ENCODE measurements around the gene PACSIN1. TPM values are rescaled to one million over a fixed set of nuclear protein-coding genes. Genes with fewer than 3 reads are reported as not detected.

PACSIN1 gene
- polyA plus RNA-seq, 1 donor from 2014 or later = 3.1 TPM

- Histone ChIP-seq H4K20me1 (ENCODE audit: insufficient read depth) (no peaks in the 10 kb centered on the region), H2AFZ (ENCODE audit: low read depth, low read length) (no peak overlapping the region), H3K9me3 (ENCODE audit: low read length) (no peaks in the 10 kb centered on the region), H3K9ac (ENCODE audit: low read length) (no peak overlapping the region), H3K9me2 (ENCODE audit: insufficient read depth, low read length) (no peaks in the 10 kb centered on the region), H3K36me3 (ENCODE audit: insufficient read depth, low read length) (no peaks in the 10 kb centered on the region), H3F3A (ENCODE audit: insufficient read depth, low read length, poor library complexity, severe bottlenecking) (no peaks in the 10 kb centered on the region), H3K79me2 (replicated peaks; ENCODE audit: insufficient read depth, low read length) (no peaks in the 10 kb centered on the region), H3K4me3 (ENCODE audit: low read length) (peak overlapping the region; percentile 63), H3K27ac (ENCODE audit: low read length) (no peak overlapping the region), H3K4me2 (ENCODE audit: low read length) (no peak overlapping the region), H3K27me3 (ENCODE audit: insufficient read depth, low read depth, low read length) (no peaks in the 10 kb centered on the region)
- TF ChIP-seq, protein P1, sequence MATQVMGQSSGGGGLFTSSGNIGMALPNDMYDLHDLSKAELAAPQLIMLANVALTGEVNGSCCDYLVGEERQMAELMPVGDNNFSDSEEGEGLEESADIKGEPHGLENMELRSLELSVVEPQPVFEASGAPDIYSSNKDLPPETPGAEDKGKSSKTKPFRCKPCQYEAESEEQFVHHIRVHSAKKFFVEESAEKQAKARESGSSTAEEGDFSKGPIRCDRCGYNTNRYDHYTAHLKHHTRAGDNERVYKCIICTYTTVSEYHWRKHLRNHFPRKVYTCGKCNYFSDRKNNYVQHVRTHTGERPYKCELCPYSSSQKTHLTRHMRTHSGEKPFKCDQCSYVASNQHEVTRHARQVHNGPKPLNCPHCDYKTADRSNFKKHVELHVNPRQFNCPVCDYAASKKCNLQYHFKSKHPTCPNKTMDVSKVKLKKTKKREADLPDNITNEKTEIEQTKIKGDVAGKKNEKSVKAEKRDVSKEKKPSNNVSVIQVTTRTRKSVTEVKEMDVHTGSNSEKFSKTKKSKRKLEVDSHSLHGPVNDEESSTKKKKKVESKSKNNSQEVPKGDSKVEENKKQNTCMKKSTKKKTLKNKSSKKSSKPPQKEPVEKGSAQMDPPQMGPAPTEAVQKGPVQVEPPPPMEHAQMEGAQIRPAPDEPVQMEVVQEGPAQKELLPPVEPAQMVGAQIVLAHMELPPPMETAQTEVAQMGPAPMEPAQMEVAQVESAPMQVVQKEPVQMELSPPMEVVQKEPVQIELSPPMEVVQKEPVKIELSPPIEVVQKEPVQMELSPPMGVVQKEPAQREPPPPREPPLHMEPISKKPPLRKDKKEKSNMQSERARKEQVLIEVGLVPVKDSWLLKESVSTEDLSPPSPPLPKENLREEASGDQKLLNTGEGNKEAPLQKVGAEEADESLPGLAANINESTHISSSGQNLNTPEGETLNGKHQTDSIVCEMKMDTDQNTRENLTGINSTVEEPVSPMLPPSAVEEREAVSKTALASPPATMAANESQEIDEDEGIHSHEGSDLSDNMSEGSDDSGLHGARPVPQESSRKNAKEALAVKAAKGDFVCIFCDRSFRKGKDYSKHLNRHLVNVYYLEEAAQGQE (IDR thresholded peaks at IDR 0.05; ENCODE audit: borderline replicate concordance) = no peak
- no peak for TF ChIP-seq EP300 (conservative IDR thresholded peaks at IDR 0.05; ENCODE audit: poor library complexity, severe bottlenecking)
- TF ChIP-seq SMC3 (conservative IDR thresholded peaks at IDR 0.05; ENCODE audit: poor library complexity) = no peak
- TF ChIP-seq, protein P2, sequence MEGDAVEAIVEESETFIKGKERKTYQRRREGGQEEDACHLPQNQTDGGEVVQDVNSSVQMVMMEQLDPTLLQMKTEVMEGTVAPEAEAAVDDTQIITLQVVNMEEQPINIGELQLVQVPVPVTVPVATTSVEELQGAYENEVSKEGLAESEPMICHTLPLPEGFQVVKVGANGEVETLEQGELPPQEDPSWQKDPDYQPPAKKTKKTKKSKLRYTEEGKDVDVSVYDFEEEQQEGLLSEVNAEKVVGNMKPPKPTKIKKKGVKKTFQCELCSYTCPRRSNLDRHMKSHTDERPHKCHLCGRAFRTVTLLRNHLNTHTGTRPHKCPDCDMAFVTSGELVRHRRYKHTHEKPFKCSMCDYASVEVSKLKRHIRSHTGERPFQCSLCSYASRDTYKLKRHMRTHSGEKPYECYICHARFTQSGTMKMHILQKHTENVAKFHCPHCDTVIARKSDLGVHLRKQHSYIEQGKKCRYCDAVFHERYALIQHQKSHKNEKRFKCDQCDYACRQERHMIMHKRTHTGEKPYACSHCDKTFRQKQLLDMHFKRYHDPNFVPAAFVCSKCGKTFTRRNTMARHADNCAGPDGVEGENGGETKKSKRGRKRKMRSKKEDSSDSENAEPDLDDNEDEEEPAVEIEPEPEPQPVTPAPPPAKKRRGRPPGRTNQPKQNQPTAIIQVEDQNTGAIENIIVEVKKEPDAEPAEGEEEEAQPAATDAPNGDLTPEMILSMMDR (IDR thresholded peaks at IDR 0.05; ENCODE audit: poor library complexity, severe bottlenecking) = no peak
- no peak for TF ChIP-seq EZH2 (IDR thresholded peaks at IDR 0.05; ENCODE audit: borderline replicate concordance, insufficient read depth, low read length, poor library complexity, severe bottlenecking)
- TF ChIP-seq TAF1 (IDR thresholded peaks at IDR 0.05; ENCODE audit: low read depth) = no peak
- no peak for TF ChIP-seq MXI1 (conservative IDR thresholded peaks at IDR 0.05; ENCODE audit: poor library complexity, severe bottlenecking)
- no peak for TF ChIP-seq RAD21 (conservative IDR thresholded peaks at IDR 0.05)
- no peak for TF ChIP-seq POLR2AphosphoS5 (IDR thresholded peaks at IDR 0.05)
Observed at GRCh38 chr6:34527751-34528670, 62.1 kb downstream of the PACSIN1 start.

GRCh38 chr6:34528996-34529664 is 63.3 kb downstream of the PACSIN1 start:
- TF ChIP-seq MXI1 (conservative IDR thresholded peaks at IDR 0.05; ENCODE audit: poor library complexity, severe bottlenecking) = no peak
- TF ChIP-seq, protein P1 (IDR thresholded peaks at IDR 0.05; ENCODE audit: borderline replicate concordance) = no peak
- TF ChIP-seq, protein P2 (IDR thresholded peaks at IDR 0.05; ENCODE audit: poor library complexity, severe bottlenecking) = no peak
- no peak for TF ChIP-seq TAF1 (IDR thresholded peaks at IDR 0.05; ENCODE audit: low read depth)
- TF ChIP-seq SMC3 (conservative IDR thresholded peaks at IDR 0.05; ENCODE audit: poor library complexity) = no peak
- no peak for TF ChIP-seq EP300 (conservative IDR thresholded peaks at IDR 0.05; ENCODE audit: poor library complexity, severe bottlenecking)
- TF ChIP-seq EZH2 (IDR thresholded peaks at IDR 0.05; ENCODE audit: borderline replicate concordance, insufficient read depth, low read length, poor library complexity, severe bottlenecking) = no peak
- no peak for TF ChIP-seq RAD21 (conservative IDR thresholded peaks at IDR 0.05)
- TF ChIP-seq POLR2AphosphoS5 (IDR thresholded peaks at IDR 0.05) = no peak
- H3K9me2 ChIP-seq (ENCODE audit: insufficient read depth, low read length) = no peaks in the 10 kb centered on the region
- H3K36me3 ChIP-seq (ENCODE audit: insufficient read depth, low read length) = no peaks in the 10 kb centered on the region

More at GRCh38 chr6:34528996-34529664, 63.3 kb downstream of the PACSIN1 start:
- no peaks in the 10 kb centered on the region for H3K27me3 ChIP-seq (ENCODE audit: insufficient read depth, low read depth, low read length)
- no peak overlapping the region for H3K9ac ChIP-seq (ENCODE audit: low read length)
- no peaks in the 10 kb centered on the region for H3K9me3 ChIP-seq (ENCODE audit: low read length)
- H2AFZ ChIP-seq (ENCODE audit: low read depth, low read length) = no peak overlapping the region
- no peaks in the 10 kb centered on the region for H3F3A ChIP-seq (ENCODE audit: insufficient read depth, low read length, poor library complexity, severe bottlenecking)
- H3K4me3 ChIP-seq (ENCODE audit: low read length) = no peak overlapping the region
- no peak overlapping the region for H3K27ac ChIP-seq (ENCODE audit: low read length)
- no peaks in the 10 kb centered on the region for H4K20me1 ChIP-seq (ENCODE audit: insufficient read depth)
- no peaks in the 10 kb centered on the region for H3K79me2 ChIP-seq (replicated peaks; ENCODE audit: insufficient read depth, low read length)
- H3K4me2 ChIP-seq (ENCODE audit: low read length) = no peak overlapping the region
